BLaER1 (cell line): ENCODE measurements around the gene CNTFR.

ENCODE experiments used
- H3K27ac ChIP-seq: shearing (Covaris generic); formaldehyde crosslinking; 2 replicates; pipeline ENCODE4 v1.8.1; 2022
- H3K27me3 ChIP-seq: shearing (Covaris generic); formaldehyde crosslinking; 2 replicates; pipeline ENCODE4 v1.8.1; 2022
- H3K36me3 ChIP-seq: shearing (Covaris generic); formaldehyde crosslinking; 2 replicates; pipeline ENCODE4 v1.8.1; 2022
- H3K4me1 ChIP-seq: shearing (Covaris generic); formaldehyde crosslinking; 2 replicates; pipeline ENCODE4 v1.8.1; 2022
- H3K4me2 ChIP-seq: shearing (Covaris generic); formaldehyde crosslinking; 2 replicates; pipeline ENCODE4 v1.8.1; 2022
- H3K4me3 ChIP-seq: shearing (Covaris generic); formaldehyde crosslinking; 2 replicates; pipeline ENCODE4 v1.8.1; 2022
- H3K9ac ChIP-seq: shearing (Covaris generic); formaldehyde crosslinking; 2 replicates; pipeline ENCODE4 v1.8.1; 2022
- H3K9me3 ChIP-seq: shearing (Covaris generic); formaldehyde crosslinking; 2 replicates; pipeline ENCODE4 v1.8.1; 2022
- H4K20me1 ChIP-seq: shearing (Covaris generic); formaldehyde crosslinking; 2 replicates; pipeline ENCODE4 v1.8.1; 2022
- Cebpa-rat ChIP-seq: shearing (Covaris generic); IDR thresholded peaks from 2 replicates; pipeline ENCODE4 v1.8.1; 2022

CNTFR gene

DNA sequence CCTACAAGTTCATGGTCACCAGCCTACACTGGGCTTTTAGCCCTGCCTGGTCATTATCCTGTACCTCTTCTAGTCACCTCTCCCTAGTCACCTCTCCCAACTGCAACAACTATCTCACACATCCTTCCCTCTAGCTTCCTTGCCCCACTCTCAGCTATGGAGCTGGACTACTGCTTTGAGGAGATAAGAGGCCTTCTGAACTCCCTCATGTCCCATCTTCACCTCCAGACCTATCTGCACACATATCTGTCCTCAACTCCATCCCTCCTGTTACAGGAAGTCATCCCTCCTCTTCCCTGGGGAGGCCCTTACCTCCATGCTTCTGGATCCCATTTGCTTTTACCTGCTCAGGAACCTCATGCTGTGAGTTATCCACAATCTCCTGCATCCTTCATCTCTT, 16.7 kb upstream of the CNTFR start:
- no peak overlapping the region for H3K4me2 ChIP-seq
- peaks cover 12% of the 10 kb centered on the region for H3K4me1 ChIP-seq
- peaks cover 10% of the 10 kb centered on the region; the same call in 1 of the 2 replicates for H3K36me3 ChIP-seq
- H3K4me3 ChIP-seq = no peak overlapping the region
- H3K27ac ChIP-seq = no peak overlapping the region
- H4K20me1 ChIP-seq = no peaks in the 10 kb centered on the region
- TF ChIP-seq Cebpa-rat = no peak
- no peak overlapping the region for H3K9ac ChIP-seq
- no peaks in the 10 kb centered on the region for H3K9me3 ChIP-seq
- H3K27me3 ChIP-seq = no peaks in the 10 kb centered on the region

DNA sequence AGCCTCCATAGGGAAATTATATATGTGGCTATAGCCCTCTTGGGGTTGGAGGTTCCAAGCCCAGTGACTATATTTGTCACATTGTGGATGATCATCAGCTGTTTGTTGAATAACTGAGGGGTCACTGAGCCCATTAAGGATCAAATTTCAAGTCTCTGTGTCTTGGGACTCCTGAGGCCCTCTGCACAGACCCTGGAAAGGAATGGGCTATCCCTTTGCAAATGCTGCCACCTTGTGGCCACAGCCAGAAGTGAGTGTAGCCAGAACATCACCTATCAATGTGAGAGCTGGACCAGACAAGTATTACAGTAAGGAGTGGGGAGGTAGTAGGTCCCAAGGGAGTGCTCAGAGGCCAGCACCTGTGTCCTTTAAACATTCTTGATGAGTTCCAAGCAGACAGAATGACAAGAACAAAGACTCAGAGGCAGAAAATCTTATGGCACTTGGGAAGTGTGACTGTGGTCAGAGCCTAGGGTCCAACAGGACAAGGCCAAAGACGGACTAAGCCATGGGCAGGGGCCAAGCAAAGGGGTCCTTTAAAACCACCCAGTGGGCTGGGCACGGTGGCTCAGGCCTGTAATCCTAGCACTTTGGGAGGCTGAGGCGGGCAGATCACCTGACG, 14.2 kb upstream of the CNTFR start:
- Histone ChIP-seq H4K20me1 (no peaks in the 10 kb centered on the region), H3K4me3 (no peak overlapping the region), H3K27me3 (no peaks in the 10 kb centered on the region), H3K9me3 (no peaks in the 10 kb centered on the region), H3K36me3 (no peaks in the 10 kb centered on the region), H3K27ac (no peak overlapping the region), H3K4me1 (no peaks in the 10 kb centered on the region), H3K9ac (no peak overlapping the region), H3K4me2 (no peak overlapping the region)
- no peak for TF ChIP-seq Cebpa-rat

DNA sequence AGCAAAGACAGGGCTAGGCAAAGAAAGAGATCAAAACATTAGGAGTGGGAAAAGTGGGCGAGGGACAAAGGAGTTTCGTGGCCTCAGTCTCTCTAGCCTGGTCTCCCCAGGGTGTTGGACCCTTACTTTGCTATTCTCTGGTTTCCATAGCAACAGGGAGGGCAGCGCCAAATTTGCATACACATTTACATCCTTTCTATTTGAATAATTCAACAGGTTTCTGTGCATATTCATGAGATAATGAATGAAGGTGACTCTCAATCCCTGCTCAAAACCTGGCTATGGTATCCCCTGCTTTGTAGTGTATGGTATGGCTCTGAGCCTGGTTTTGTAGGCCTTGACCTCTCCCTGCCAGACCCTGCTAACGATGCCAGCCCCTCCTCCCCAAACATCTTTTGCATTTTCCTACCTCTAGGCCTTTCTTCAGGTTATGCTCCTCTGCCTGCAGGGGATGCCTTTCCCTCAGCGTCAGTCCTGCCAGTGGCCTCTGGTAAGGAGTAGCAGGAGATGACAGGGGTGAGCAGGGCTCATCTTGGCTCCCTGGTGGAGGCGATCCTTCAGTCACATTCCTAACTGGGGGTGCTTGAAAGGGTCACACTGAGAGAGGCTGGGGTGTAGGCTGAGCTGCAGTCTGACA, 12.5 kb upstream of the CNTFR start:
- Histone ChIP-seq H3K9ac (no peak overlapping the region), H3K27ac (no peak overlapping the region), H3K9me3 (no peaks in the 10 kb centered on the region), H3K36me3 (no peaks in the 10 kb centered on the region), H3K4me1 (no peaks in the 10 kb centered on the region), H4K20me1 (no peaks in the 10 kb centered on the region), H3K4me2 (no peak overlapping the region), H3K27me3 (no peaks in the 10 kb centered on the region; the same call in 1 of the 2 replicates), H3K4me3 (no peak overlapping the region)
- no peak for TF ChIP-seq Cebpa-rat

DNA sequence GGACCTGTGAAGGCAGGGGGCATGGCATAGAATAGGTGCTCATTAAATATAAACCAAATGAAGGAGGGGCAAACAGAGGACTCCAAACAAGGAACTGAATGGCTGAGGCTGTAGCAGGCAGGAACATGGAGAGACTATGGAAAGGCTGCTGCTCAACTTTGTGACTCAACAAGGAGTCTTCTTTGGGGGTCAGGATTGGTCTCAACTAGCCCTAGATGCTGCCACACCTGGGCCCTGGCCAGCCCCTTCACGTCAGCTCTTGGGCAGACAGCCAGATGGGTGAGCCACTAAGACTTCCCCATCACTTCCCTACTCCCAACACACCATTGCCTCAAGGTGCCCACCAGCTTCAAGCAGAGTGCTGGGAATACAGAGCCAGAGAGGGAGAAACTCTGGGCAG, 11.4 kb upstream of the CNTFR start:
- no peaks in the 10 kb centered on the region for H3K9me3 ChIP-seq
- no peaks in the 10 kb centered on the region for H4K20me1 ChIP-seq
- H3K27ac ChIP-seq = no peak overlapping the region
- H3K4me1 ChIP-seq = no peaks in the 10 kb centered on the region
- no peak for TF ChIP-seq Cebpa-rat
- H3K36me3 ChIP-seq = no peaks in the 10 kb centered on the region
- no peak overlapping the region for H3K4me3 ChIP-seq
- H3K27me3 ChIP-seq = no peaks in the 10 kb centered on the region; the same call in 1 of the 2 replicates
- H3K9ac ChIP-seq = no peak overlapping the region
- no peak overlapping the region for H3K4me2 ChIP-seq

DNA sequence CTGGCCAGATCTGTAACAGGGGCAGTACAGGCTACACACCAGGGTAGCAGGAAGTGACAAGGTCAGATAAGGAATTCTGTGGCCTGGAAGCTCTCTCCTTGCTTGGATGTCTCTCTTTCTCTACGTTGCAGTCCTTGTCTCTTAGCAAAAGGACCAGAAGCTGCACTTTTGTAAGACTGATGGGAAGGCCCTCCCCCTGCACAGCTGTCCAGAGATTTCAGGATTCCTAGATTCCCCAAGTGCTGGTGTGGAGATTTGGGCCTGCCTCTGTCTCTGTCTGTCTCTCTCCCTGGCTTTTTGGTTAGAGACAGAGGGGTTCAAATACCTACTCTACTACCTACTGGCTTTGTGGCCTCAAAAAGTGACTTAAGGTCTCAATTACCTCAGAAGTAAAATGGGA, 10.0 kb upstream of the CNTFR start:
- H3K27ac ChIP-seq = no peak overlapping the region

DNA sequence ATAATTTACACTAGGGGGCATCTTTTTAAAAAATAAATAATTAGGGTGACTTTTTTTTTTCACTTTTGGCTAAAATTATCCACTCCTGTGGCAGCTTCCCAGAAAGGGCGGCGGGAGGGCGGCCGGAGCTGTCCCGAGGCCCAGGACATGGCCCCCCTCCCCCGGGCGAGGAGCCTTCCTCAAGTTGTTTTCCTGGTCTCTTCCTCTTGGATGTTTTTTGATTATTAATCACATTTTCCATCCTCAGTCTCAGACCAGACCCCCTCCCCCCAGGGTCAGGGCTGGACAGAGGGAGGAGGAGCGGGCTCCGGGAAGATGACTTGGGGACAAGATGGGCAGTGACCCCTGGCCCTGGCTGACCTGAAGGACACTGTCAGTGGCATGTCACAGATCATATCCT, 4.7 kb upstream of the CNTFR start:
- no peak for TF ChIP-seq Cebpa-rat
- peaks cover 50% of the 10 kb centered on the region for H4K20me1 ChIP-seq
- no peaks in the 10 kb centered on the region for H3K36me3 ChIP-seq
- no peaks in the 10 kb centered on the region for H3K9me3 ChIP-seq
- peaks cover 58% of the 10 kb centered on the region for H3K27me3 ChIP-seq
- H3K4me3 ChIP-seq = no peak overlapping the region
- H3K4me2 ChIP-seq = no peak overlapping the region
- H3K4me1 ChIP-seq = peaks cover 34% of the 10 kb centered on the region
- no peak overlapping the region for H3K9ac ChIP-seq
- H3K27ac ChIP-seq = no peak overlapping the region

More for the DNA sequence above, 10.0 kb upstream of the CNTFR start:
- H3K4me3 ChIP-seq = no peak overlapping the region
- H3K36me3 ChIP-seq = no peaks in the 10 kb centered on the region
- no peak overlapping the region for H3K4me2 ChIP-seq
- H3K27me3 ChIP-seq = peaks cover 4% of the 10 kb centered on the region
- no peak overlapping the region for H3K9ac ChIP-seq
- H4K20me1 ChIP-seq = peaks cover under 1% of the 10 kb centered on the region; the same call in 1 of the 2 replicates
- TF ChIP-seq Cebpa-rat = no peak
- no peaks in the 10 kb centered on the region for H3K9me3 ChIP-seq
- no peaks in the 10 kb centered on the region for H3K4me1 ChIP-seq

DNA sequence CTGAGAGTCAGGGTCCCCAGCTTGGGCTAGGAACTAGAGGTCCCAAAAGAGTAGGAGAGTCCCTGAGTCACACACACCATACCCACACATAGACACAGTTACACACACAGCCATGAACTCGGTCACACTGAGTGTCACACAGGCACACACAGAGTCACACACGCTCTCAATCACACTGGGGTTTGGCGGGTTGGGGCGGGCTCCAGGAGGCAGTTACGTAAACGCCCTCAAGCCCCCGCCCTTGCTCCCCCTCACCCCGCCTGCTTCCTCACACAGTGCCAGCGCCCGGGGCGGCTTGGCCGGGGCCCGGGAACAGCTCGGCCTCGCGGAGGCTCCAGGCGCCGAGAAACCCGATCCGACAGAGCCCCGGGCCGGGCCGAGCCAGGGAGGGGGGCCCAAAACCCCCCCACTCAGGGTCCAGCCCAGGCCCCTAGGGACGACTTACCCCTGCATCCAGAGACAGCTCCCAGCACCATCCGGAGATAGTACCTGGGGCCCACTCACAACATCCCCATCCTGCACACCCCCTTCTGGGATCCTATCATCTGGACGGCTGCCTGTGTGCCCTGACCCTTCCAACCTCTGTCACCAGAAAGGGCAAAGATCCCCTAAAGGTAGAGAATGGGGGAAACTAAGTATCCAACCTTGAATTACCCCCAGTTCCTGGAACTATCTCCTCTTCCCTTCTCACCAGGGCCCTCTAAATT, 3.5 kb upstream of the CNTFR start:
- Histone ChIP-seq H3K4me1 (peaks cover 40% of the 10 kb centered on the region), H3K27ac (no peak overlapping the region), H3K36me3 (no peaks in the 10 kb centered on the region), H3K9ac (no peak overlapping the region), H3K4me3 (no peak overlapping the region), H3K27me3 (peaks cover 69% of the 10 kb centered on the region), H3K9me3 (no peaks in the 10 kb centered on the region), H3K4me2 (no peak overlapping the region), H4K20me1 (peaks cover 61% of the 10 kb centered on the region)
- TF ChIP-seq Cebpa-rat = no peak

DNA sequence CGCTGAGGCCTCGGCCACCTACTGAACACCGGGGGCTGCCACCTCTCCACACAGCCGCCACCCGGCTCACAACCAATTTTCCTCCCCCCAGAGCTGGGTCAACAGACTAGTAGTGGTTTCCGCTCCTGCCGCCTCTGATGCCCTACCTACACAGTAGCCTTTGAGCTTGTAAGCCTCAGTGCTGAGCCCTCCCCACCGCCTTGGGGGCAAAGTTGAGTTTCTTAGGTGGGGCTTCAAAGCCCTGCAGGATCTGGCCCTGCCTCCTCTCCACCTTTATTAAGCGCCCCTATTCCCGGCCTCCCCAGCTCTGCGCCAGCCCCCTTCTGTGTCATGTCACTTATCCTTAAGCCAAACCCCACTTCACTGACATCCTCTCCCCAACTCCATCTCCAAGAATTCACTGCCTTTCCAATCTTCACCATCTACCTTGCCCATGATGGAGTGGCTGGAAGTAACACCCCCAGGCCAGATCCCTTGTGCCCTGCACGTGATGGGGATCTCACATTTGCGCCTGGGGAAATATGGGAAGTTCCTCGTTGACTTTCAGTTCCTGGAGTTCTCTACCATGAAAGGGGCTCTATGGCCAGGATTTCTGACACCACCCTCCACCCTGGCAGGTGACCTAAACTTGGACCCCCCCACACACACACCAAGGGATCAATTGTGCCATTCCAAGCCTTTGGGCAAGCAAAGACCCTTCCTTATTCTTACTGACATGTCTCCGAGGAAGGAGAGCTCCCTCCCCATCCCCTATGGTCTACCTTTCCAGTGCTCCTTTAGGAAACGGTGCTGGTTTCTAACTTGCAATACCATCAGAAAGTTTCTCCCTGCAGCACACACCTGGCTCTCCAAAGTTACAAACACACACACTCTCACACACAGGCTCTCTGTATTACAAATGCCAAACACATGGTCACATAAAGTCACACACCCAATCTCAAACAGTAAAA, 2.7 kb upstream of the CNTFR start:
- Histone ChIP-seq H3K9ac (no peak overlapping the region), H3K36me3 (no peaks in the 10 kb centered on the region), H3K4me2 (peak overlapping the region; percentile 89), H3K27me3 (peaks cover 77% of the 10 kb centered on the region), H3K27ac (no peak overlapping the region), H3K4me1 (peaks cover 40% of the 10 kb centered on the region), H4K20me1 (peaks cover 70% of the 10 kb centered on the region), H3K4me3 (peak overlapping the region; percentile 64), H3K9me3 (no peaks in the 10 kb centered on the region)
- TF ChIP-seq Cebpa-rat = no peak

DNA sequence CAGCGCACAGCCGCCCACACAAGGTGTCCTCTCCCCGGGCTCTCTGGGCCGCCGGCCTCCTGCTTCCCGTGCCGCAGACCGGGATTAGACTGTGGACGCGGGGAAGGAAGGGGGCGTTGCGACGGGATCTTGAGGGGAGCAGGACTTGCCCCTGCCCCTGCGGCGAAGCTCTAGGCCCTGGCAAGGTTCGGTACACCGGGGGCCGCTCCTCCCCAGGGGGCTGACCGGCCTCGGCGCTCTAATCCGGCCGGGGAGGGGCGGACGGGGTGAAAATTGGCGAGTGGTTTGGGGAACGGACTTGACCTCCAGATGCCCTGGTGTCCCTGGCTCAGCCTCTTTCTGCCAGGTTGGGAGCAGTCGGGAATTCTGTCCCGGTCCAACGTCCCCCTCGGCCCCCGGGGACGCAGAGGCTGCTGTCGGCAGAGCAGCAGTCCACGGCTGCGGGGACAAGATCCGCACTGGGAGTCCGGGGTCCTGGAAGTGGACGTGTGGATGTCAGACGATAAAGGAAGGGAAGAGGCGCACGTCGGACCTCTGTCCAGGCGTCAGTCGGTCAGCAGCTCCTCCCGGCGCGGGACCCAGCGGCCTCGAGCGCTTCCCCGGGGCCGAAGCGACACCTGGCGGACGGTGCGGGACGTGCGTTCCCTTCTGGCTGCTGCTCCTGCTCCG, 1.9 kb upstream of the CNTFR start:
- peaks cover 40% of the 10 kb centered on the region for H3K4me1 ChIP-seq
- no peak for TF ChIP-seq Cebpa-rat
- no peak overlapping the region for H3K27ac ChIP-seq
- peak overlapping the region; percentile 64 for H3K4me3 ChIP-seq
- H3K4me2 ChIP-seq = peak overlapping the region; percentile 89
- no peak overlapping the region for H3K9ac ChIP-seq
- H3K27me3 ChIP-seq = peaks cover 86% of the 10 kb centered on the region
- H3K9me3 ChIP-seq = no peaks in the 10 kb centered on the region
- H4K20me1 ChIP-seq = peaks cover 78% of the 10 kb centered on the region
- H3K36me3 ChIP-seq = no peaks in the 10 kb centered on the region
